ENCODE measurements around the gene HSD17B1. TPM values are rescaled to one million over a fixed set of nuclear protein-coding genes. Genes with fewer than 3 reads are reported as not detected.

HSD17B1 gene
- total RNA-seq, 1 experiment from 2014 or later: 1.3 TPM

GRCh38 chr17:42571435-42572225, 18.9 kb downstream of the HSD17B1 start:
- POLR2A ChIA-PET (ENCODE audit: unreplicated experiment): interaction anchor here (0.7 kb wide), 1 partner anchor 227 kb away, joined by 9 read pairs; no protein-coding TSS in a partner anchor
- Histone ChIP-seq H3F3A (ENCODE audit: insufficient read depth, low read depth) (peaks cover 42% of the 10 kb centered on the region), H2AFZ (no peak overlapping the region), H3K4me2 (no peak overlapping the region), H3K4me1 (replicated peaks; ENCODE audit: insufficient read depth) (peaks cover 12% of the 10 kb centered on the region), H3K9me2 (ENCODE audit: insufficient read depth) (no peaks in the 10 kb centered on the region), H3K4me3 (no peak overlapping the region), H3K79me2 (ENCODE audit: low read depth) (peaks cover 32% of the 10 kb centered on the region), H3K36me3 (ENCODE audit: low read depth) (0 out of 2 replicates have a peak, but pooled peaks cover 15% of the 10 kb centered on the region), H4K20me1 (ENCODE audit: insufficient read depth) (no peaks in the 10 kb centered on the region), H3K27ac (no peak overlapping the region), H3K9me3 (ENCODE audit: insufficient read depth, low read depth) (no peaks in the 10 kb centered on the region), H3K27me3 (ENCODE audit: insufficient read depth, low read depth) (no peaks in the 10 kb centered on the region)
- TF ChIP-seq CTCF (conservative IDR thresholded peaks at IDR 0.05): no peak
- TF ChIP-seq EZH2 (IDR thresholded peaks at IDR 0.05; ENCODE audit: low read depth): no peak
- CTCF ChIA-PET: no interaction called here
- intact Hi-C loops (cut with micrococcal nuclease; ENCODE audit: unreplicated experiment): no loop called here
- DNase-seq: no peak
- no TSS peak for BruUV-seq (replicated peaks)

- no peak overlapping the region for H3K4me3 ChIP-seq
- no peak for TF ChIP-seq EZH2 (IDR thresholded peaks at IDR 0.05; ENCODE audit: low read depth)
- no peak for TF ChIP-seq CTCF (conservative IDR thresholded peaks at IDR 0.05)
- no peaks in the 10 kb centered on the region for H3K9me2 ChIP-seq (ENCODE audit: insufficient read depth)
- POLR2A ChIA-PET (ENCODE audit: unreplicated experiment): no interaction called here
- 0 out of 2 replicates have a peak, but pooled peaks cover 15% of the 10 kb centered on the region for H3K36me3 ChIP-seq (ENCODE audit: low read depth)
- no peak overlapping the region for H3K4me2 ChIP-seq
- H3K27me3 ChIP-seq (ENCODE audit: insufficient read depth, low read depth): no peaks in the 10 kb centered on the region
- DNase-seq: no peak
- H2AFZ ChIP-seq: no peak overlapping the region
- H3K27ac ChIP-seq: no peak overlapping the region
- peaks cover 32% of the 10 kb centered on the region for H3K79me2 ChIP-seq (ENCODE audit: low read depth)
- peaks cover 49% of the 10 kb centered on the region for H3F3A ChIP-seq (ENCODE audit: insufficient read depth, low read depth)
- no peaks in the 10 kb centered on the region for H3K9me3 ChIP-seq (ENCODE audit: insufficient read depth, low read depth)
- intact Hi-C loops (cut with micrococcal nuclease; ENCODE audit: unreplicated experiment): no loop called here
- BruUV-seq (replicated peaks): no TSS peak
- no peaks in the 10 kb centered on the region for H4K20me1 ChIP-seq (ENCODE audit: insufficient read depth)
- peaks cover 11% of the 10 kb centered on the region; the same call in 1 of the 2 replicates for H3K4me1 ChIP-seq (replicated peaks; ENCODE audit: insufficient read depth)
- CTCF ChIA-PET: no interaction called here
Observed at GRCh38 chr17:42573095-42573494, 20.4 kb downstream of the HSD17B1 start.

GRCh38 chr17:42574463-42574862, 21.7 kb downstream of the HSD17B1 start:
- Histone ChIP-seq H3K4me2 (no peak overlapping the region), H3K4me3 (no peak overlapping the region), H3K9me3 (ENCODE audit: insufficient read depth, low read depth) (no peaks in the 10 kb centered on the region), H3K36me3 (ENCODE audit: low read depth) (0 out of 2 replicates have a peak, but pooled peaks cover 15% of the 10 kb centered on the region), H4K20me1 (ENCODE audit: insufficient read depth) (no peaks in the 10 kb centered on the region), H2AFZ (no peak overlapping the region), H3K27me3 (ENCODE audit: insufficient read depth, low read depth) (no peaks in the 10 kb centered on the region), H3K27ac (no peak overlapping the region), H3K4me1 (replicated peaks; ENCODE audit: insufficient read depth) (peaks cover 17% of the 10 kb centered on the region; the same call in 1 of the 2 replicates), H3F3A (ENCODE audit: insufficient read depth, low read depth) (peaks cover 53% of the 10 kb centered on the region), H3K9me2 (ENCODE audit: insufficient read depth) (no peaks in the 10 kb centered on the region), H3K79me2 (ENCODE audit: low read depth) (peaks cover 22% of the 10 kb centered on the region)
- ChIA-PET POLR2A (ENCODE audit: unreplicated experiment) (interaction anchor here (0.7 kb wide), 1 partner anchor 450 kb away, joined by 4 read pairs; no protein-coding TSS in a partner anchor), CTCF (no interaction called here)
- BruUV-seq (replicated peaks): no TSS peak
- intact Hi-C loops (cut with micrococcal nuclease; ENCODE audit: unreplicated experiment): no loop called here
- DNase-seq: no peak
- no peak for TF ChIP-seq CTCF (conservative IDR thresholded peaks at IDR 0.05)
- TF ChIP-seq EZH2 (IDR thresholded peaks at IDR 0.05; ENCODE audit: low read depth): no peak
